Measurements from ENCODE around the gene MSLN. TPM values are rescaled to one million over a fixed set of nuclear protein-coding genes. Genes with fewer than 3 reads are reported as not detected.

MSLN gene
- total RNA-seq, 4 donors from 2014 or later = 0.79 to 5.4 (median 2.3) TPM

GRCh38 chr16:777826-778225 is 17.3 kb downstream of the MSLN start:
- peaks cover 0 to 88% (median 2%) of the 10 kb centered on the region in 4 donors for H3K27me3 ChIP-seq
- H3K4me1 ChIP-seq = peaks cover 2 to 9% (median 2%) of the 10 kb centered on the region in 3 donors
- intact Hi-C loops (cut with DNase I) = no loop called here
- no peak for TF ChIP-seq CTCF (IDR thresholded peaks at IDR 0.05)
- no peak for TF ChIP-seq POLR2A (IDR thresholded peaks at IDR 0.05)
- DNase-seq = no peak
- H3K4me3 ChIP-seq = no peak overlapping the region
- no peaks in the 10 kb centered on the region for H3K9me3 ChIP-seq
- no peak overlapping the region for H3K27ac ChIP-seq
- H3K36me3 ChIP-seq = no peaks in the 10 kb centered on the region
- WGBS, 2 donors = 24 to 26% methylated on average over 9 to 10 of the region's 16 CpGs

- Histone ChIP-seq H3K27ac (no peak overlapping the region), H3K4me1 (peaks cover 7 to 15% (median 9%) of the 10 kb centered on the region in 3 donors), H3K4me3 (no peak overlapping the region), H3K27me3 (peaks cover 0 to 94% (median 2%) of the 10 kb centered on the region in 4 donors), H3K36me3 (no peaks in the 10 kb centered on the region), H3K9me3 (no peaks in the 10 kb centered on the region)
- WGBS, 2 donors = 72 to 75% methylated on average over 8 to 9 of the region's 11 CpGs
- intact Hi-C loops (cut with DNase I) = no loop called here
- no peak for DNase-seq
- no peak for TF ChIP-seq POLR2A (IDR thresholded peaks at IDR 0.05)
- no peak for TF ChIP-seq CTCF (IDR thresholded peaks at IDR 0.05)
Measured at GRCh38 chr16:778447-778846, 17.9 kb downstream of the MSLN start.

GRCh38 chr16:778909-779527 is 18.5 kb downstream of the MSLN start:
- peaks cover 12 to 21% (median 14%) of the 10 kb centered on the region in 3 donors for H3K4me1 ChIP-seq
- TF ChIP-seq CTCF (IDR thresholded peaks at IDR 0.05) (no peak), POLR2A (IDR thresholded peaks at IDR 0.05) (no peak)
- 76 to 87% methylated on average over 3 to 5 of the region's 6 CpGs for WGBS, 2 donors
- H3K27me3 ChIP-seq = peaks cover 0 to 94% (median 2%) of the 10 kb centered on the region in 4 donors
- no peak overlapping the region for H3K27ac ChIP-seq
- H3K9me3 ChIP-seq = no peaks in the 10 kb centered on the region
- intact Hi-C loops (cut with DNase I) = no loop called here
- no peak for DNase-seq
- H3K36me3 ChIP-seq = no peaks in the 10 kb centered on the region
- H3K4me3 ChIP-seq = no peak overlapping the region

- DNase-seq = no peak
- Histone ChIP-seq H3K36me3 (no peaks in the 10 kb centered on the region), H3K9me3 (no peaks in the 10 kb centered on the region), H3K4me1 (peaks cover 12 to 22% (median 15%) of the 10 kb centered on the region in 3 donors), H3K27me3 (peaks cover 0 to 89% (median 2%) of the 10 kb centered on the region in 4 donors), H3K4me3 (no peak overlapping the region), H3K27ac (no peak overlapping the region)
- WGBS, 2 donors = 80% methylated on average over 2 of the region's 13 CpGs; no CpG with 5 or more reads in 1 of the 2 donors
- TF ChIP-seq POLR2A (IDR thresholded peaks at IDR 0.05) = no peak
- TF ChIP-seq CTCF (IDR thresholded peaks at IDR 0.05) = no peak
- intact Hi-C loops (cut with DNase I) = no loop called here
Measured at GRCh38 chr16:779561-779960, 19.0 kb downstream of the MSLN start.

GRCh38 chr16:780296-780695 is 19.8 kb downstream of the MSLN start:
- H3K4me3 ChIP-seq = no peak overlapping the region
- no peaks in the 10 kb centered on the region for H3K9me3 ChIP-seq
- no peak for DNase-seq
- intact Hi-C loops (cut with DNase I) = no loop called here
- H3K4me1 ChIP-seq = peaks cover 12 to 25% (median 15%) of the 10 kb centered on the region in 3 donors
- no peak overlapping the region for H3K27ac ChIP-seq
- no peaks in the 10 kb centered on the region for H3K36me3 ChIP-seq
- H3K27me3 ChIP-seq = peaks cover 0 to 81% (median 2%) of the 10 kb centered on the region in 4 donors
- 67 to 79% methylated on average over 13 of the region's 16 CpGs for WGBS, 2 donors
- no peak for TF ChIP-seq CTCF (IDR thresholded peaks at IDR 0.05)
- no peak for TF ChIP-seq POLR2A (IDR thresholded peaks at IDR 0.05)

All from esophagus squamous epithelium (tissue), 5 donors.